Prostate gland (tissue), 2 donors: ENCODE data around the gene COLEC11.

ENCODE experiments used
- POLR2AphosphoS5 ChIP-seq: sonication (generic); formaldehyde crosslinking; IDR thresholded peaks from one replicate; pipeline ENCODE4 v1.6.1; 2017; ENCODE audit warnings: antibody characterized with exemption
- TF ChIP-seq, protein P1 (sequence below), 4 experiments: fragments of 200-600 bp in 2 of 4; fragments of 450-650 bp in 2 of 4; sonication (generic) in 2 of 4; IDR thresholded peaks; 1 replicate in 3 of 4; 2 replicates in 1 of 4; pipeline ENCODE4 v1.5.1; 2016 to 2019; ENCODE audit warnings: antibody characterized with exemption in 4 of 4, mild to moderate bottlenecking in 2 of 4, moderate library complexity in 2 of 4

DNA sequence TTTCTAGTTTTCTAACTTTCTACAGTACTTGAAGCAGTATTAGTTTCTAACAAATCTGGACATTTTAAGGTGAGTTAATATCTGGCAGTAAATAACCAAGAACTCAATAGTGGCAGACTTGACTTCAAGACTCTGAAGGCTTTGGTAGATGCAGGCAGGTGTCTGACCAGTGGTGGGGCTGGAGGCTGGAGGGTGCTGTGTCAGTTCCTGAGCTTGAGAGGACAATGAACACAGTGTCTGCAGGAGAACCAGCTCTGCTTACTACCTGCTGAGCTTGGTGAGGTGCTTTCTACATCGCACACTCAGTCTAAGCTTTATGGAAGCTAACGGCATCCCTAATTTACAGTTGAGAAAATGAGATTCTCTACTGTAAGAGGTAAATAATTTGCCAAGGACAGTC, 84.3 kb downstream of the COLEC11 start:
- TF ChIP-seq, protein P1, sequence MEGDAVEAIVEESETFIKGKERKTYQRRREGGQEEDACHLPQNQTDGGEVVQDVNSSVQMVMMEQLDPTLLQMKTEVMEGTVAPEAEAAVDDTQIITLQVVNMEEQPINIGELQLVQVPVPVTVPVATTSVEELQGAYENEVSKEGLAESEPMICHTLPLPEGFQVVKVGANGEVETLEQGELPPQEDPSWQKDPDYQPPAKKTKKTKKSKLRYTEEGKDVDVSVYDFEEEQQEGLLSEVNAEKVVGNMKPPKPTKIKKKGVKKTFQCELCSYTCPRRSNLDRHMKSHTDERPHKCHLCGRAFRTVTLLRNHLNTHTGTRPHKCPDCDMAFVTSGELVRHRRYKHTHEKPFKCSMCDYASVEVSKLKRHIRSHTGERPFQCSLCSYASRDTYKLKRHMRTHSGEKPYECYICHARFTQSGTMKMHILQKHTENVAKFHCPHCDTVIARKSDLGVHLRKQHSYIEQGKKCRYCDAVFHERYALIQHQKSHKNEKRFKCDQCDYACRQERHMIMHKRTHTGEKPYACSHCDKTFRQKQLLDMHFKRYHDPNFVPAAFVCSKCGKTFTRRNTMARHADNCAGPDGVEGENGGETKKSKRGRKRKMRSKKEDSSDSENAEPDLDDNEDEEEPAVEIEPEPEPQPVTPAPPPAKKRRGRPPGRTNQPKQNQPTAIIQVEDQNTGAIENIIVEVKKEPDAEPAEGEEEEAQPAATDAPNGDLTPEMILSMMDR (IDR thresholded peaks at IDR 0.05): no peak
- no peak for TF ChIP-seq POLR2AphosphoS5
